ENCODE results near the gene SNORC. TPM values are rescaled to one million over a fixed set of nuclear protein-coding genes. Genes with fewer than 3 reads are reported as not detected.

Gene SNORC
- total and polyA plus RNA-seq, 2 of the 4 experiments (the other 2 are of a cell fraction), result under 0.01 to 0.67 TPM

DNA sequence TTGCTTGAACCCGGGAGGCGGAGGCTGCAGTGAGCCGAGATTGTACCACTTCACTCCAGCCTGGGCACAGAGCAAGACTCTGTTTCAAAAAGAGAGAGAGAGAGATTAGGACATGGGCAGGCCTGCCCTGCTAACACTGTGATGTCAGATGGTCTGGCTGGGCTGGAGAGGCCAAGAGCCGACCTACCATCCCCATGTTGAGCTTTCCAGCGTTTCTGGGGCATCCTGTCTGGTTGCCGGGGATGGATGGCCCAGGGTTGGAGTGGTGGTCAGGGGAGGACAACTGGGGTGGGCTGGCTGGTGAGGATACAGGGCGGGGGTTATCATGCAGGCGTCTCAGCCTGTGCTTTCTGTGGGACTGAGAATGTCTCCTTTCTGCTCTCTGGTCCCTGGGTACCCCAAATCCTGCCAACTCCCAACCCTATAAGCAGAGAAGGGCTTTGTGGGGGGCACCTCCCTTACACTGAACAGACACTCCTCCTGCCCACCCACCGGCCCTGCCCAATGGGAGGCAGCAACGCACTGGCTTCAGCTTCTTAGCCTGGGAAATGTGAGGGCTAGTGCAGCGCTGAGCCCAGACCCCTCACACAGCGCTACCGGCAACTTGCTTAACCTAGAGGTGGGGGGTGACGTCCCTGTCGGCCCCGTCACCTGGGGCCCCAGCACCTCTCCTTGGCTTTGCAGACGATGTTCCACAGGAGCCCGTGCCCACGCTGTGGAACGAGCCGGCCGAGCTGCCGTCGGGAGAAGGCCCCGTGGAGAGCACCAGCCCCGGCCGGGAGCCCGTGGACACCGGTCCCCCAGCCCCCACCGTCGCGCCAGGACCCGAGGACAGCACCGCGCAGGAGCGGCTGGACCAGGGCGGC, 5.4 kb downstream of the SNORC start:
- Histone ChIP-seq H3K4me3 (ENCODE audit: insufficient read depth, low read depth, low read length) (no peak overlapping the region), H3K56ac (ENCODE audit: extremely low read depth, insufficient read depth, low read length) (no peak overlapping the region), H2BK15ac (ENCODE audit: low read depth, low read length) (no peak overlapping the region), H3K9me3 (ENCODE audit: control insufficient read depth, insufficient read depth, low read length) (no peaks in the 10 kb centered on the region), H2AFZ (replicated peaks; ENCODE audit: low read length, poor library complexity) (peak overlapping the region; percentile 61), H4K5ac (ENCODE audit: low read depth, low read length) (no peak overlapping the region), H3K4ac (ENCODE audit: low read depth, low read length) (no peak overlapping the region), H4K91ac (ENCODE audit: insufficient read depth, low read depth, low read length) (no peak overlapping the region), H3K9ac (ENCODE audit: low read depth, low read length) (no peak overlapping the region), H4K20me1 (ENCODE audit: insufficient read depth, low read length) (no peaks in the 10 kb centered on the region; the same call in 1 of the 2 replicates), H2BK120ac (ENCODE audit: low read depth, low read length) (no peak overlapping the region), H3K27ac (ENCODE audit: insufficient read depth, low read length) (no peak overlapping the region), H3K4me1 (ENCODE audit: control insufficient read depth, insufficient read depth, low read length) (peaks cover 1% of the 10 kb centered on the region; the same call in 1 of the 2 replicates), H3K4me2 (ENCODE audit: low read depth, low read length) (no peak overlapping the region), H3K27me3 (ENCODE audit: control insufficient read depth, insufficient read depth, low read length) (peaks cover 18% of the 10 kb centered on the region), H2BK20ac (ENCODE audit: low read depth, low read length) (no peak overlapping the region), H2AK5ac (ENCODE audit: low read depth, low read length) (no peak overlapping the region), H3K23ac (ENCODE audit: low read depth, low read length) (no peak overlapping the region), H3K18ac (ENCODE audit: low read depth, low read length) (no peak overlapping the region), H3K9me1 (ENCODE audit: insufficient read depth, low read length) (no peaks in the 10 kb centered on the region), H2BK5ac (ENCODE audit: low read depth, low read length, poor library complexity, severe bottlenecking) (no peak overlapping the region), H4K8ac (ENCODE audit: low read depth in 2 of 2, low read length in 2 of 2) (no peak overlapping the region), H2AK9ac (replicated peaks; ENCODE audit: low read depth, low read length, poor library complexity) (no peak overlapping the region), H3K79me1 (ENCODE audit: low read depth in 1 of 2, low read length in 2 of 2) (no peaks in the 10 kb centered on the region), H3K14ac (replicated peaks; ENCODE audit: low read depth, low read length) (no peak overlapping the region), H3K36me3 (ENCODE audit: control insufficient read depth, insufficient read depth, low read length) (no peaks in the 10 kb centered on the region)
- no TSS peak for BruUV-seq (replicated peaks)
- dilution Hi-C loops (cut with HindIII; ENCODE audit: low sequenced_read_pairs, unreplicated experiment), result no loop called here
- intact Hi-C loops (cut with micrococcal nuclease), result no loop called here
- no CpG with 5 or more reads among the region's 37 CpGs for WGBS, 2 experiments (ENCODE audit: extremely low coverage in 2 of 2, insufficient read length in 1 of 2)
- TF ChIP-seq FOS (IDR thresholded peaks at IDR 0.05; ENCODE audit: low read depth, low read length) (no peak), SMC3 (IDR thresholded peaks at IDR 0.05; ENCODE audit: low read depth, low read length) (no peak), MXI1 (IDR thresholded peaks at IDR 0.05; ENCODE audit: borderline replicate concordance, low read depth, low read length) (no peak), MAFK (IDR thresholded peaks at IDR 0.05; ENCODE audit: low read depth, low read length) (no peak), CHD1 (IDR thresholded peaks at IDR 0.05; ENCODE audit: low read depth, low read length) (no peak), BHLHE40 (IDR thresholded peaks at IDR 0.05; ENCODE audit: low read depth, low read length) (no peak), CEBPB (IDR thresholded peaks at IDR 0.05; ENCODE audit: low read depth, low read length) (no peak), MAZ (IDR thresholded peaks at IDR 0.05; ENCODE audit: borderline replicate concordance, low read depth, low read length) (no peak), POLR2A (IDR thresholded peaks at IDR 0.05; ENCODE audit: low read depth, low read length) (no peak), RCOR1 (IDR thresholded peaks at IDR 0.05; ENCODE audit: insufficient replicate concordance, low read length) (no peak), RFX5 (IDR thresholded peaks at IDR 0.05; ENCODE audit: low read depth, low read length) (no peak)
- TF ChIP-seq, protein P1, sequence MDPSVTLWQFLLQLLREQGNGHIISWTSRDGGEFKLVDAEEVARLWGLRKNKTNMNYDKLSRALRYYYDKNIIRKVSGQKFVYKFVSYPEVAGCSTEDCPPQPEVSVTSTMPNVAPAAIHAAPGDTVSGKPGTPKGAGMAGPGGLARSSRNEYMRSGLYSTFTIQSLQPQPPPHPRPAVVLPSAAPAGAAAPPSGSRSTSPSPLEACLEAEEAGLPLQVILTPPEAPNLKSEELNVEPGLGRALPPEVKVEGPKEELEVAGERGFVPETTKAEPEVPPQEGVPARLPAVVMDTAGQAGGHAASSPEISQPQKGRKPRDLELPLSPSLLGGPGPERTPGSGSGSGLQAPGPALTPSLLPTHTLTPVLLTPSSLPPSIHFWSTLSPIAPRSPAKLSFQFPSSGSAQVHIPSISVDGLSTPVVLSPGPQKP (IDR thresholded peaks at IDR 0.05; ENCODE audit: borderline replicate concordance, low read depth, low read length), result no peak
- TF ChIP-seq, protein P2, sequence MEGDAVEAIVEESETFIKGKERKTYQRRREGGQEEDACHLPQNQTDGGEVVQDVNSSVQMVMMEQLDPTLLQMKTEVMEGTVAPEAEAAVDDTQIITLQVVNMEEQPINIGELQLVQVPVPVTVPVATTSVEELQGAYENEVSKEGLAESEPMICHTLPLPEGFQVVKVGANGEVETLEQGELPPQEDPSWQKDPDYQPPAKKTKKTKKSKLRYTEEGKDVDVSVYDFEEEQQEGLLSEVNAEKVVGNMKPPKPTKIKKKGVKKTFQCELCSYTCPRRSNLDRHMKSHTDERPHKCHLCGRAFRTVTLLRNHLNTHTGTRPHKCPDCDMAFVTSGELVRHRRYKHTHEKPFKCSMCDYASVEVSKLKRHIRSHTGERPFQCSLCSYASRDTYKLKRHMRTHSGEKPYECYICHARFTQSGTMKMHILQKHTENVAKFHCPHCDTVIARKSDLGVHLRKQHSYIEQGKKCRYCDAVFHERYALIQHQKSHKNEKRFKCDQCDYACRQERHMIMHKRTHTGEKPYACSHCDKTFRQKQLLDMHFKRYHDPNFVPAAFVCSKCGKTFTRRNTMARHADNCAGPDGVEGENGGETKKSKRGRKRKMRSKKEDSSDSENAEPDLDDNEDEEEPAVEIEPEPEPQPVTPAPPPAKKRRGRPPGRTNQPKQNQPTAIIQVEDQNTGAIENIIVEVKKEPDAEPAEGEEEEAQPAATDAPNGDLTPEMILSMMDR (conservative IDR thresholded peaks at IDR 0.05; ENCODE audit: low read depth, low read length), result no peak
- TF ChIP-seq, protein P3, sequence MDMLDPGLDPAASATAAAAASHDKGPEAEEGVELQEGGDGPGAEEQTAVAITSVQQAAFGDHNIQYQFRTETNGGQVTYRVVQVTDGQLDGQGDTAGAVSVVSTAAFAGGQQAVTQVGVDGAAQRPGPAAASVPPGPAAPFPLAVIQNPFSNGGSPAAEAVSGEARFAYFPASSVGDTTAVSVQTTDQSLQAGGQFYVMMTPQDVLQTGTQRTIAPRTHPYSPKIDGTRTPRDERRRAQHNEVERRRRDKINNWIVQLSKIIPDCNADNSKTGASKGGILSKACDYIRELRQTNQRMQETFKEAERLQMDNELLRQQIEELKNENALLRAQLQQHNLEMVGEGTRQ (IDR thresholded peaks at IDR 0.05; ENCODE audit: low read depth, low read length), result no peak
- in situ Hi-C loops (cut with MboI; ENCODE audit: low sequenced_read_pairs), result no loop called here
- POLR2A ChIA-PET (ENCODE audit: unreplicated experiment), result no interaction called here
- DNase-seq, result no peak
- peak; percentile 53 for ATAC-seq (ENCODE audit: low read depth)
- CTCF ChIA-PET, result no interaction called here
